ENCODE measurements around the gene NIM1K.

The NIM1K gene

DNA sequence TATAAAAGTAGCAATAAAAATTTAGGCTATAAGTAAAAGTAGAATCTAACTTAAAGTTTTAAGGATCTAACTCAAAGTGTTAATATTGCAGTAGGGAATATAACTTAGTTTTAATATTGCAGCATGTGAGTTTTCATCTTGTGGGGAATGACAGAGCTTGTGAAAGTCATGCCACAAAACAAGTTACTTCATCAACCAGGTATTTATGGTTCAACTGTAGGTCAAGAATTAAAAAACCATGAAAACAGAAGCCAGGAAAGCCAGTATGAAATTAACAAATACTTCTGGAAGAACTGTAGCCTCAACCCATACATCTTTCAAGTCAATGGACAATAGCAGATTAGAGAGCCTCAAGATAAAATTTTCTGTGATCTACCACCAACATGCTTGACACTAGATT, 102.2 kb downstream of the NIM1K start:
- no peak for DNase-seq
- Histone ChIP-seq H3K9me3 (no peaks in the 10 kb centered on the region), H3K4me1 (no peaks in the 10 kb centered on the region), H3K27ac (no peak overlapping the region), H3K4me3 (no peak overlapping the region), H3K36me3 (peaks cover 74 to 81% (median 74%) of the 10 kb centered on the region in 3 donors), H3K27me3 (no peaks in the 10 kb centered on the region)
- intact Hi-C loops (cut with DNase I; ENCODE audit: low total_unique reads): no loop called here
- TF ChIP-seq, protein P1, sequence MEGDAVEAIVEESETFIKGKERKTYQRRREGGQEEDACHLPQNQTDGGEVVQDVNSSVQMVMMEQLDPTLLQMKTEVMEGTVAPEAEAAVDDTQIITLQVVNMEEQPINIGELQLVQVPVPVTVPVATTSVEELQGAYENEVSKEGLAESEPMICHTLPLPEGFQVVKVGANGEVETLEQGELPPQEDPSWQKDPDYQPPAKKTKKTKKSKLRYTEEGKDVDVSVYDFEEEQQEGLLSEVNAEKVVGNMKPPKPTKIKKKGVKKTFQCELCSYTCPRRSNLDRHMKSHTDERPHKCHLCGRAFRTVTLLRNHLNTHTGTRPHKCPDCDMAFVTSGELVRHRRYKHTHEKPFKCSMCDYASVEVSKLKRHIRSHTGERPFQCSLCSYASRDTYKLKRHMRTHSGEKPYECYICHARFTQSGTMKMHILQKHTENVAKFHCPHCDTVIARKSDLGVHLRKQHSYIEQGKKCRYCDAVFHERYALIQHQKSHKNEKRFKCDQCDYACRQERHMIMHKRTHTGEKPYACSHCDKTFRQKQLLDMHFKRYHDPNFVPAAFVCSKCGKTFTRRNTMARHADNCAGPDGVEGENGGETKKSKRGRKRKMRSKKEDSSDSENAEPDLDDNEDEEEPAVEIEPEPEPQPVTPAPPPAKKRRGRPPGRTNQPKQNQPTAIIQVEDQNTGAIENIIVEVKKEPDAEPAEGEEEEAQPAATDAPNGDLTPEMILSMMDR (IDR thresholded peaks at IDR 0.05): no peak

GRCh38 chr5:43295202-43295601, 103.2 kb downstream of the NIM1K start:
- DNase-seq: no peak
- TF ChIP-seq, protein P1 (IDR thresholded peaks at IDR 0.05): no peak
- Histone ChIP-seq H3K27ac (no peak overlapping the region), H3K9me3 (no peaks in the 10 kb centered on the region), H3K27me3 (no peaks in the 10 kb centered on the region), H3K4me1 (no peaks in the 10 kb centered on the region), H3K36me3 (peaks cover 74 to 79% (median 74%) of the 10 kb centered on the region in 3 donors), H3K4me3 (no peak overlapping the region)
- intact Hi-C loops (cut with DNase I; ENCODE audit: low total_unique reads): no loop called here

DNA sequence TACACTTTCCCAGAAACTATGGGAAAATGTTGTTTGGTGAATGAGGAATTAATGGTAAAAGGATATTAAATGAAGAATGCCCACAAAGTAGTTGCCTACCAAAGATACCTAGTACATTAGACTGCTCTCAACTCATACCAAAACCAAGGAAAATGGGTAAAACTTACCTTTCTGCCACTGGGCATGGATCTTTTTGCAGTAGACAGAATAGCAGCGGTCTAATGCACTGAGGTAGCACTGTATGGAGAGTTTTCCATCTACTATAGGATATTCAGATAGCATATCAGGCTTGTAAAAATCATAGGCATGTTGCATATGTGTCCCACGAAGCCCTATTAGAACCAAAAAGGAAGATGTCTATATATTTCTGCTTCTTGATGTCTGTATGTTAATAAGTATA, 104.8 kb downstream of the NIM1K start:
- no peak for DNase-seq
- Histone ChIP-seq H3K27ac (no peak overlapping the region), H3K4me1 (no peaks in the 10 kb centered on the region), H3K36me3 (peaks cover 62 to 68% (median 65%) of the 10 kb centered on the region in 3 donors), H3K27me3 (no peaks in the 10 kb centered on the region), H3K4me3 (no peak overlapping the region), H3K9me3 (no peaks in the 10 kb centered on the region)
- intact Hi-C loops (cut with DNase I; ENCODE audit: low total_unique reads): no loop called here
- TF ChIP-seq, protein P1 (IDR thresholded peaks at IDR 0.05): no peak

DNA sequence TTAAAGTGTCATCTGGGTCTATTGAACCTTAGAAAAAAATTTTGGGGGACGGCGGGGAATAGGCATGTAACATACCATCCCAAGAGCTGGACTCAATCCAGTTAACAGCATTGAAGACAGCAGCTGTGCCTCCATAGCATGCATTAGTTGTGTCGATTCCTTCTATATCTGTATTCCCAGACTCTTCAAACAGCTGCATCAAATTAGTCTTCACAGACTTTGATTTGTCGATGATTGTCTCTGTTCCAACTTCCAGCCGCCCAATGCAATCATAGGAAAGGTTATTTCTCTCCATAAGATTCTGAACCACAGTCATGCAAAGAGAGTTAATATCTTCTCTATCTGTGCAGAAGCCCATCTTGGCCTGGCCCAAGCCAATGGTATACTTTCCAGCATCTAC, 106.4 kb downstream of the NIM1K start:
- no peaks in the 10 kb centered on the region for H3K9me3 ChIP-seq
- peaks cover 47 to 52% (median 49%) of the 10 kb centered on the region in 3 donors for H3K36me3 ChIP-seq
- H3K4me1 ChIP-seq: no peaks in the 10 kb centered on the region
- TF ChIP-seq, protein P1 (IDR thresholded peaks at IDR 0.05): no peak
- intact Hi-C loops (cut with DNase I; ENCODE audit: low total_unique reads): no loop called here
- H3K27ac ChIP-seq: no peak overlapping the region
- no peaks in the 10 kb centered on the region for H3K27me3 ChIP-seq
- no peak for DNase-seq
- no peak overlapping the region for H3K4me3 ChIP-seq

GRCh38 chr5:43300112-43300511, 108.1 kb downstream of the NIM1K start:
- DNase-seq: no peak
- Histone ChIP-seq H3K9me3 (no peaks in the 10 kb centered on the region), H3K27me3 (no peaks in the 10 kb centered on the region), H3K4me3 (no peak overlapping the region), H3K27ac (no peak overlapping the region), H3K4me1 (peaks cover 0 to 9% (median 0%) of the 10 kb centered on the region in 4 donors), H3K36me3 (peaks cover 34 to 35% (median 35%) of the 10 kb centered on the region in 3 donors)
- TF ChIP-seq, protein P1 (IDR thresholded peaks at IDR 0.05): no peak
- intact Hi-C loops (cut with DNase I; ENCODE audit: low total_unique reads): no loop called here

DNA sequence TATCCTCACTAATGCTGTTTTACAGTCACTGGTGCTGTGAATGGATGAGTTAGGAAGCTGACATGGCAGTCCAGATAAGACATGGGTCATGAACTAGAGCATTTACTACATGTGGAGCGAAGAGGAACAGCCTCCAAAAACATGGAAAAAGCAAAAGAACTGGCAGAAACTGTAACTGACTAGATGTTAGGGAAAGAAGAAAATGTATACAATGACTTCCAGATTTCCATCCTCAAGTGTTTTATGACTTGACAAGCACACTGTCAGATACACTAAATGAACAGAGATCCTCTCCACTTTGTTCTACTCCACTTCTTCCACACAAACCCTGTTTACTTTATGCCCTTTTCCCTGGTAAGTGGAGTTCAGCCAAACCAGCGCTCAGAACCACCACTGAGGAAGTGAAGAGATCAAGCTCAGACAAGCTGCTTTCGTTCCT, 109.6 kb downstream of the NIM1K start:
- no peak for DNase-seq
- no peaks in the 10 kb centered on the region for H3K9me3 ChIP-seq
- peaks cover 18 to 22% (median 21%) of the 10 kb centered on the region in 3 donors for H3K36me3 ChIP-seq
- H3K4me1 ChIP-seq: peaks cover 0 to 16% (median 0%) of the 10 kb centered on the region in 4 donors
- H3K27me3 ChIP-seq: no peaks in the 10 kb centered on the region
- no peak overlapping the region for H3K4me3 ChIP-seq
- H3K27ac ChIP-seq: no peak overlapping the region
- intact Hi-C loops (cut with DNase I; ENCODE audit: low total_unique reads): no loop called here
- TF ChIP-seq, protein P1 (IDR thresholded peaks at IDR 0.05): no peak
